HUES48 (cell line): ENCODE results near the gene NCKIPSD.
A peak's percentile ranks its signal among the peaks of the same experiment; 100 is the strongest.

Source experiments
- H3K27ac ChIP-seq: one replicate; pipeline ENCODE4 v1.7.0; 2013; ENCODE audit warnings: low read depth, low read length, inconsistent platforms
- H3K27me3 ChIP-seq: 2 replicates; pipeline ENCODE4 v1.6.1; 2013; ENCODE audit warnings: mild to moderate bottlenecking, low read length; ENCODE audit not compliant: control insufficient read depth, insufficient read depth
- H3K36me3 ChIP-seq: 2 replicates; pipeline ENCODE4 v1.6.1; 2013; ENCODE audit warnings: low read length; ENCODE audit not compliant: control insufficient read depth, insufficient read depth
- H3K4me1 ChIP-seq: 2 replicates; pipeline ENCODE4 v1.6.1; 2013; ENCODE audit warnings: mild to moderate bottlenecking, low read length; ENCODE audit not compliant: control insufficient read depth, insufficient read depth
- H3K4me3 ChIP-seq: 2 replicates; pipeline ENCODE4 v1.5.1; 2013; ENCODE audit warnings: mild to moderate bottlenecking, low read depth, low read length
- H3K9ac ChIP-seq: 2 replicates; pipeline ENCODE4 v1.6.1; 2013; ENCODE audit warnings: mild to moderate bottlenecking, low read depth, low read length, moderate library complexity
- H3K9me3 ChIP-seq: 2 replicates; pipeline ENCODE4 v1.6.1; 2013; ENCODE audit warnings: low read length; ENCODE audit not compliant: control insufficient read depth, insufficient read depth

The NCKIPSD gene

GRCh38 chr3:48715174-48715800 is 29.6 kb upstream of the NCKIPSD start:
- H3K27me3 ChIP-seq: no peaks in the 10 kb centered on the region
- H3K9ac ChIP-seq: no peak overlapping the region
- peak overlapping the region; percentile 97 for H3K4me3 ChIP-seq
- H3K9me3 ChIP-seq: no peaks in the 10 kb centered on the region
- peaks cover 49% of the 10 kb centered on the region for H3K36me3 ChIP-seq
- H3K27ac ChIP-seq: no peak overlapping the region
- H3K4me1 ChIP-seq: peaks cover 15% of the 10 kb centered on the region

GRCh38 chr3:48711727-48712126 is 26.0 kb upstream of the NCKIPSD start:
- Histone ChIP-seq H3K9me3 (no peaks in the 10 kb centered on the region), H3K36me3 (peaks cover 78% of the 10 kb centered on the region), H3K27me3 (no peaks in the 10 kb centered on the region), H3K4me3 (no peak overlapping the region), H3K9ac (no peak overlapping the region), H3K4me1 (peaks cover 10% of the 10 kb centered on the region; the same call in 1 of the 2 replicates), H3K27ac (no peak overlapping the region)

GRCh38 chr3:48709051-48709461 is 23.3 kb upstream of the NCKIPSD start:
- no peaks in the 10 kb centered on the region for H3K27me3 ChIP-seq
- H3K9ac ChIP-seq: no peak overlapping the region
- no peaks in the 10 kb centered on the region for H3K9me3 ChIP-seq
- H3K4me3 ChIP-seq: no peak overlapping the region
- no peak overlapping the region for H3K27ac ChIP-seq
- peaks cover 71% of the 10 kb centered on the region for H3K36me3 ChIP-seq
- H3K4me1 ChIP-seq: no peaks in the 10 kb centered on the region

- Histone ChIP-seq H3K27ac (no peak overlapping the region), H3K36me3 (peaks cover 65% of the 10 kb centered on the region), H3K9ac (no peak overlapping the region), H3K9me3 (no peaks in the 10 kb centered on the region), H3K4me3 (no peak overlapping the region), H3K4me1 (no peaks in the 10 kb centered on the region), H3K27me3 (no peaks in the 10 kb centered on the region)
Measured at GRCh38 chr3:48708481-48708889, 22.8 kb upstream of the NCKIPSD start.

DNA sequence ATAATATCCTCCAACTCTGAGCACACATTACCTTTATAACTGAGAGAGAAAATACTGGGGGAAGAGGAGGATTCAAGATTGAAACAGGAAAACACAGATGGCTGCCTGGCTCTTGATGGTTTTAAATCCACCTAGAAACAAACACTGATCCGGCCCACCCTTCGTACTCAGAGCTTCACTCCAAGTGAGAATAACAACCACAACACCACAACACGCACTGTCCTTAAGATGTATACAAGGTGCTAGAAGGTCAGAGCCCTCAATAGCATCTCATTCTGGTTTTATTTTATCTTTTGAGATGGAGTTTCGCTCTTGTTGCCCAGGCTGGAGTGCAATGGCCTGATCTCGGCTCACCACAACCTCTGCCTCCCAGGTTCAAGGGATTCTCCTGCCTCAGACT is 21.4 kb upstream of the NCKIPSD start:
- H3K27ac ChIP-seq: no peak overlapping the region
- H3K4me1 ChIP-seq: peaks cover 6% of the 10 kb centered on the region
- H3K36me3 ChIP-seq: peaks cover 53% of the 10 kb centered on the region
- no peaks in the 10 kb centered on the region for H3K9me3 ChIP-seq
- no peak overlapping the region for H3K4me3 ChIP-seq
- no peak overlapping the region for H3K9ac ChIP-seq
- no peaks in the 10 kb centered on the region for H3K27me3 ChIP-seq

DNA sequence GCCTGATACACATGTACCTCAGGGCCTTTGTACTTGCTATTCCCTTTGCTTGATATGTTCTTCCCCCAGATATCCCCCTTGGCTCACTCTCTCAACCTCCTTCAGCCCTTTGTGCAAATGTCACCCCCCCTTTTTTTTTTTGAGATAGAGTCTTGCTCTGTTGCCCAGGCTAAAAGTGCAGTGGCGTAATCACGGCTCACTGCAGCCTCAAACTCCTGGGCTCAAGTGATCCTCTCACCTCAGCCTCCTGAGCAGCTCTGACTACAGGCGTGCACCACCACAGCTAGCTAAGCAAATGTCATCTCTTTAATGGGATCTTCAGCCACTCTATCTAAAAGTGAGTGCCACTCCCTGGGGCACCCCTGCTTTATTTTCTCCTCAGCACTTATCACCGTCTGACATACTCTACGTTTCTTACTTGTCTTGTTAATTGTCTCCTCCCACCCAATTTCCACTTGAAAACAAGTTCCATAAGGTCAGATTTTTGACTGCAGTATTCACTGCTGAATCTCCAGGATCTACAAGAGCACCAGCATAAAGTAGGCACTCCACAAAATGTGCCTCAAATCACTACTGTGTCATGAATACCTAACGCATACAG is 16.7 kb upstream of the NCKIPSD start:
- H3K27ac ChIP-seq: peak overlapping the region; percentile 74
- H3K4me3 ChIP-seq: no peak overlapping the region
- peaks cover 50% of the 10 kb centered on the region for H3K36me3 ChIP-seq
- no peak overlapping the region for H3K9ac ChIP-seq
- H3K4me1 ChIP-seq: peaks cover 6% of the 10 kb centered on the region
- no peaks in the 10 kb centered on the region for H3K27me3 ChIP-seq
- H3K9me3 ChIP-seq: no peaks in the 10 kb centered on the region

GRCh38 chr3:48700731-48701405 is 15.2 kb upstream of the NCKIPSD start:
- Histone ChIP-seq H3K27ac (peak overlapping the region; percentile 57), H3K4me1 (peaks cover 11% of the 10 kb centered on the region), H3K36me3 (peaks cover 43% of the 10 kb centered on the region), H3K4me3 (no peak overlapping the region), H3K27me3 (no peaks in the 10 kb centered on the region), H3K9me3 (no peaks in the 10 kb centered on the region), H3K9ac (no peak overlapping the region)

DNA sequence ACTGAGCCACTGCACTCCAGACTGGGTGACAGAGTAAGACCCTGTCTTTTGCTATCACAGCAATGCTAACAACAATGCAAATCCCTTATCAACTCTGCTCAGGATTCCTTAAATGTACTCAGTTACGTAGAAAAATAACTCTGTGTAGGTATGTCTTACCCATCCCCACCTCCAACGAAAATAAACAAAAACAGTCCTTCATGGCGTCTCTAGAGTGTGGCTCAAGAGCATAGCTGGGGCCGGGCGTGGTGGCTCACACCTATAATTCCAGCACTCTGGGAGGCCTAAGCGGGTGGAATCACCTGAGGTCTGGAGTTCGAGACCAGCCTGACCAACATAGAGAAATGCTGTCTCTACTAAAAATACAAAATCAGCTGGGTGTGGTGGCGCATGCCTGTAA is 13.2 kb upstream of the NCKIPSD start:
- no peaks in the 10 kb centered on the region for H3K27me3 ChIP-seq
- H3K36me3 ChIP-seq: peaks cover 57% of the 10 kb centered on the region
- H3K9me3 ChIP-seq: no peaks in the 10 kb centered on the region
- H3K27ac ChIP-seq: no peak overlapping the region
- H3K4me1 ChIP-seq: peaks cover 27% of the 10 kb centered on the region
- H3K4me3 ChIP-seq: no peak overlapping the region
- no peak overlapping the region for H3K9ac ChIP-seq

GRCh38 chr3:48697952-48698351 is 12.2 kb upstream of the NCKIPSD start:
- H3K27ac ChIP-seq: no peak overlapping the region
- no peak overlapping the region for H3K4me3 ChIP-seq
- no peaks in the 10 kb centered on the region for H3K27me3 ChIP-seq
- H3K9ac ChIP-seq: no peak overlapping the region
- peaks cover 66% of the 10 kb centered on the region for H3K36me3 ChIP-seq
- H3K4me1 ChIP-seq: peaks cover 24% of the 10 kb centered on the region
- H3K9me3 ChIP-seq: no peaks in the 10 kb centered on the region

DNA sequence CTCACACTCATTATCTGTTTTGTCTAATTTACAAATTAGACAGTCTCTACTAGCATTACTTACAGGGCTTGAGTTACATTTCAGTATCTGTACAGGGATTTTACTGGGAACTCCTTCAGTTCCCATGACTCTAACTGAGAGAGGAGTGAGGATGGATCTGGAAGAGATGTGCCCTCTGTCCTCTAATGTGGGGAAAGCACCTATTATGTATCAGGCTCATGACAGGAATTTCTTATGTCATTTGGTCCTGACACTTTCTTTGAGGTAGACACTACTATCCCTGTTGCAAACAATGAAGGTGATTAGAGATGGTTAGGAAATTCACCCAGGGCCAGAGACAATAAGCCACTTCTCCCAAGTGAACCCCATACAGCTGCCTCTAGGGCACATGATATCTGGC is 10.9 kb upstream of the NCKIPSD start:
- peaks cover 75% of the 10 kb centered on the region for H3K36me3 ChIP-seq
- no peak overlapping the region for H3K4me3 ChIP-seq
- H3K9ac ChIP-seq: no peak overlapping the region
- H3K27ac ChIP-seq: peak overlapping the region; percentile 57
- H3K9me3 ChIP-seq: no peaks in the 10 kb centered on the region
- H3K27me3 ChIP-seq: no peaks in the 10 kb centered on the region
- peaks cover 21% of the 10 kb centered on the region for H3K4me1 ChIP-seq

DNA sequence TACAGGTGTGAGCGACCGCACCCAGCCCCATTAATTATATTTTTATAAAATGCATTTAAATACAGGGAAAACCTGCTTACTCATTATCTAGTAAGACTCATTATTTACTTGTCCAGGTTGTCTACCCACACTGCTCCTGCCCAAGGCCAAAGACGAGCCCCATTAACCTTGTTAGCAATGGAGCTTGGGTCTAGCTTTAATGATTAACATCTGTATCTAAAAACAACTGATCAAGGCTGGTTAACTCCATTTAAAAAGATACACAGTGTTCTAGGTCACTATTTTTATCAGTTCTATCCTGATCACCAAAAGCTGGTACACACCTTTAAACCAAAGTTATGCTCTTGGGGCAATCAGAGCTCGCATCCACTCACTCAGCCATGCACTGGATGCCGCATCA is 10.4 kb upstream of the NCKIPSD start:
- Histone ChIP-seq H3K9me3 (no peaks in the 10 kb centered on the region), H3K36me3 (peaks cover 79% of the 10 kb centered on the region), H3K27ac (peak overlapping the region; percentile 57), H3K9ac (no peak overlapping the region), H3K27me3 (no peaks in the 10 kb centered on the region), H3K4me1 (peaks cover 21% of the 10 kb centered on the region), H3K4me3 (no peak overlapping the region)
